ENCODE measurements around the gene RIT1.
"Not testable (repeated sequence)": the region's sequence is repeated elsewhere in the genome, so short reads cannot be mapped to it uniquely, and the experiment has no call there.

GRCh38 chr1:155930725-155931124, 19.6 kb upstream of the RIT1 start:
- not testable (repeated sequence) for TF ChIP-seq EZH2phosphoT487 (IDR thresholded peaks at IDR 0.05; ENCODE audit: borderline replicate concordance, low read length); CTCF (IDR thresholded peaks at IDR 0.05; ENCODE audit: low read depth, low read length, poor library complexity, severe bottlenecking)

Data from DOHH2 (cell line).